PFSK-1 (cell line): ENCODE measurements around the gene VEZF1.

Experiments
- FOXP2 ChIP-seq: optimal IDR thresholded peaks from 2 replicates; pipeline ENCODE3; 2011; ENCODE audit warnings: borderline replicate concordance, control low read depth, inconsistent platforms; ENCODE audit not compliant: insufficient read depth; ENCODE audit errors: extremely low read length, extremely low read depth
- POLR2AphosphoS5 ChIP-seq: IDR thresholded peaks from 2 replicates; pipeline ENCODE4 v1.6.1; 2012; ENCODE audit warnings: low read depth, mild to moderate bottlenecking, control low read depth, low read length, moderate library complexity
- SIN3A ChIP-seq: IDR thresholded peaks from 2 replicates; pipeline ENCODE4 v1.6.1; 2012; ENCODE audit warnings: mild to moderate bottlenecking, low read length, moderate library complexity, borderline replicate concordance; ENCODE audit not compliant: insufficient read depth
- TAF1 ChIP-seq: IDR thresholded peaks from 2 replicates; pipeline ENCODE4 v1.6.1; 2012; ENCODE audit warnings: low read length, control low read depth, borderline replicate concordance; ENCODE audit not compliant: insufficient read depth
- TF ChIP-seq, protein P1 (sequence below), 2 experiments: IDR thresholded peaks; 2 replicates each; pipeline versions ENCODE4 v1.6.1 to v1.8.0; 2011 to 2012; ENCODE audit warnings: low read depth in 2 of 2, low read length in 2 of 2, control low read depth in 1 of 2, inconsistent platforms in 1 of 2, mild to moderate bottlenecking in 1 of 2, moderate library complexity in 1 of 2; ENCODE audit not compliant: insufficient read depth in 1 of 2

DNA sequence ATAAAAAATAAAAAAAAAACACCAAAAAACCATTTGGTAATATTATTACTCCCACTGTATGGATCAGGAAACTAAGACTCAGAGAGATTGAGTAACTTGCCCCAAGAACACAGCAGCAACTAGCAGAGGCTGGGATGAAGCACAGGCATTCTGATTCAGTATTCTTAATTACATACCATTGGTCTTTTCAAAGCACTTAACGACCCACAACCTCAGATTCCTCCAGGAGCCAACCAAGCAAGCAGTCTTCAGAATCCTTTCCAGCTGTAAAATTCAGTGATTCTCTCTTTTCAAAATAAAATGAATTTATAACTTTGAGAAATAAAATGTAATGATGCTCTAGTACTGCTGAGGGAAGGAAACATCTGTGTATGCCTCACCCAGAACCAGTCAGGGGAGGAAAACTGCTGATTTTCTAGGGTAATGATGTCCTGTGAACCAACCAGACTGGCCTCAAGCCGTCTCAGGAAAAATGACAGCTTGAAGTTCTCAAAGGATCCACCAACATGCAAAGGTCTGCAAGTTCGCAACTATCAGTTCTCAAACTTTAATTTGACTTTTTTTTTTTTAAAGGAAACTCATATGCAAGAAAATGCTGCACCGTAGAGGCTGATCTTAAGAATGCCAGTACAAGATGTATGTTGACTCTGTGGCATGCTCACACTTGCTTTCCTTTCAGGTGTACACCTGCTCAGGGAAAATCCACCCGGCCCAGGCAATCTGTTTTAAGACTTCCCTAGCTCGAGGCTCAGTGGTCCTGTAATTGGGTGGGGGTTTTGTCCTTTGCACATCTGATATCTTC is 41.9 kb downstream of the VEZF1 start:
- no peak for TF ChIP-seq POLR2AphosphoS5
- TF ChIP-seq SIN3A = no peak
- no peak for TF ChIP-seq TAF1
- TF ChIP-seq, protein P1, sequence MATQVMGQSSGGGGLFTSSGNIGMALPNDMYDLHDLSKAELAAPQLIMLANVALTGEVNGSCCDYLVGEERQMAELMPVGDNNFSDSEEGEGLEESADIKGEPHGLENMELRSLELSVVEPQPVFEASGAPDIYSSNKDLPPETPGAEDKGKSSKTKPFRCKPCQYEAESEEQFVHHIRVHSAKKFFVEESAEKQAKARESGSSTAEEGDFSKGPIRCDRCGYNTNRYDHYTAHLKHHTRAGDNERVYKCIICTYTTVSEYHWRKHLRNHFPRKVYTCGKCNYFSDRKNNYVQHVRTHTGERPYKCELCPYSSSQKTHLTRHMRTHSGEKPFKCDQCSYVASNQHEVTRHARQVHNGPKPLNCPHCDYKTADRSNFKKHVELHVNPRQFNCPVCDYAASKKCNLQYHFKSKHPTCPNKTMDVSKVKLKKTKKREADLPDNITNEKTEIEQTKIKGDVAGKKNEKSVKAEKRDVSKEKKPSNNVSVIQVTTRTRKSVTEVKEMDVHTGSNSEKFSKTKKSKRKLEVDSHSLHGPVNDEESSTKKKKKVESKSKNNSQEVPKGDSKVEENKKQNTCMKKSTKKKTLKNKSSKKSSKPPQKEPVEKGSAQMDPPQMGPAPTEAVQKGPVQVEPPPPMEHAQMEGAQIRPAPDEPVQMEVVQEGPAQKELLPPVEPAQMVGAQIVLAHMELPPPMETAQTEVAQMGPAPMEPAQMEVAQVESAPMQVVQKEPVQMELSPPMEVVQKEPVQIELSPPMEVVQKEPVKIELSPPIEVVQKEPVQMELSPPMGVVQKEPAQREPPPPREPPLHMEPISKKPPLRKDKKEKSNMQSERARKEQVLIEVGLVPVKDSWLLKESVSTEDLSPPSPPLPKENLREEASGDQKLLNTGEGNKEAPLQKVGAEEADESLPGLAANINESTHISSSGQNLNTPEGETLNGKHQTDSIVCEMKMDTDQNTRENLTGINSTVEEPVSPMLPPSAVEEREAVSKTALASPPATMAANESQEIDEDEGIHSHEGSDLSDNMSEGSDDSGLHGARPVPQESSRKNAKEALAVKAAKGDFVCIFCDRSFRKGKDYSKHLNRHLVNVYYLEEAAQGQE (IDR thresholded peaks at IDR 0.05; ENCODE audit: insufficient read depth in 1 of 2, low read depth in 2 of 2, low read length in 2 of 2) = no peak
- no peak for TF ChIP-seq FOXP2
